Embryonic facial prominence (tissue), 1 donor: ENCODE results near the gene C20orf202.

Experiments used
- DNase-seq: peaks from one replicate; pipeline ENCODE4 v3.0.0-alpha.2; 2016; ENCODE audit errors: extremely low spot score

The C20orf202 gene

DNA sequence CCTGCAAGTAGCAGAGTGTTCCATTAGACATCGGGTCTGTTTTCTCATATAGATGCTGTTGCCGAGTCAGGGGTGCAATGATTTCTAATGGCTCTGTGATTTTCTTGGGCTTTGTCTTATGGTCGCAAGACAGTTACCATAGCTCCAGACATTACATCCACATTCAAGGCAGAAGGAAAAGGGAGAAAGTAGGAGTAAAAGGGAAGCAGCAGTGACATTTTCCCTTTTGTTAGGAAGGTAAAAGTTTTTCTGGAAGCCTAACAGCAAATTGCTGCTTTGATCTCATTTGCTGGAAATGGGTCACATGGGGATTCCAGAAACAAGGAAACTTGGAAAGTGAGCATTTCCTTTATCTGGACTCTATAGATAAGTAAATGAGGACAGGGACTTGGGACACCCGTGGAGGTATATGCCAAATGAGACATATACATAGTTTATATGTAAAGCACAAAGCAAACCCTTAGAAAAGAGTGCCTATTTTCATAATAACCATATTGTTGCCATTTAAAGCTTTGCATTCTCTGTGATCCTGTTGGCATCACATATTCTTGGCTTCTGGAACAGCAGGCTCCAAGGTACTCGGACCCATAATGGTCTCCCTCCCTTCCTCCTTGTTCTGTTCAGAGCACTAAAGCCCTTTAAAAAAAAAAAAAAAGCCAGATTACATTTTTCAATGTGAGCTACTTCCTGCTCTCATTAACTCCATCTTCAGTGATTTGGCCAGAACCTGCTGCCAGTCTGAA lies at the start of gene C20orf202:
C20orf202 (plus strand) TSS at position 693 of the 743 bp plus-strand sequence. CDS start 132 bp downstream, outside the sequence.
- DNase-seq: no peak

DNA sequence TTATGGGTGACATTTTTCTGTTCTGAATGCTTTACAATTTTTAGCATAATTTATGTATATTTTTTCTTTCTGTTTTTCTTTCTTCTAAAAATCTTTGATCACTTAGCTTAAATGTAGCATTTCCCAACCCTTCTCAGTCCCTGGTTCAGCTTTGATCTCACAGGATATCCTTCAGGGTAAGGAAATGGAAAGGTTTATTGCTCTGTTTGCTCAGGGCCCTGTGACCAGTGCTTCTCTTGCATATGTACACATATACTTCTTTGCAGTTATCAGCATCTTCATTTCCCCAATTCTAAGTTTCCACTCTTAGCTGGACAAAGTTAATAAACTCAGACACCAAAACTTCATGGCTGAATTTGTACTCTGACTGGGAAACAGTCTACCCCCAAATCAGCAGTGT lies 49.0 kb upstream of the C20orf202 start:
- no peak for DNase-seq

DNA sequence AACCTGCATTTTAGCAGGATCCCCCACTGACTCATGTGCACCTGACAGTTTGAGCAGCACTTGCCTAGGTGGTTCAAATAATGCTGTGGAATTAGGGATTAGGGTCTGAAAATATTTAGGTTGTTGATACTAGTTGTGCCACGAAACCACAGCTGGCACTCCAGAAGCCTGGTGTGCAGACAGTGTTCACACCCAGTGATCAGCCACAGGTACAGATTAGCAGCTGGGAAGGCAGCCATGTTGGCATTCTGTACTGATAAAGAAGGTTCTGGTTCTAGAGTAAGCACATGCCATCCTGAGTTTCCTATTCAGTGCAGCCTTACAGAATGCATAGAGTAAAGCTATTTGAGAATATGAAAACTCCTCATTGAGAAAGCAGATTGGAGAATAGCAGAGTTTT lies 48.6 kb upstream of the C20orf202 start:
- DNase-seq: no peak

DNA sequence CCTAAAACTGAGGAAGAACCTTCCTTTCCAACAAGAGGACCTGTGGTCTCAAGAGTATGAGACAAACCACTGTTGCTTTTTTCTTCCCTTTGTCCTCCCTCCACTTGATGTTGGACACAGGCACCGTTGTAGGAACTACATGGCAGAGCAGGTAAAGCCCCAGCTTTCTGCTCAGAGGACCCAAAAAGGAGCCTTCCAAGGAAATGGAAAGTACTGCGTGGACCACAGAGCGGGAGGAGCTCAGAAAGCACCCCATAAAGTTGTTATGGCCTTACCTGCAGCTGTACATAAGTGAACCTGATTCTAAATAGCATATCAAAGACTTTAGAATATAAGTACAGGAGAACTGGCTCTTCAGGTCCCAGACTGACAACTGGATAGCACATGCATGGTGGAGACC lies 47.9 kb upstream of the C20orf202 start:
- no peak for DNase-seq

DNA sequence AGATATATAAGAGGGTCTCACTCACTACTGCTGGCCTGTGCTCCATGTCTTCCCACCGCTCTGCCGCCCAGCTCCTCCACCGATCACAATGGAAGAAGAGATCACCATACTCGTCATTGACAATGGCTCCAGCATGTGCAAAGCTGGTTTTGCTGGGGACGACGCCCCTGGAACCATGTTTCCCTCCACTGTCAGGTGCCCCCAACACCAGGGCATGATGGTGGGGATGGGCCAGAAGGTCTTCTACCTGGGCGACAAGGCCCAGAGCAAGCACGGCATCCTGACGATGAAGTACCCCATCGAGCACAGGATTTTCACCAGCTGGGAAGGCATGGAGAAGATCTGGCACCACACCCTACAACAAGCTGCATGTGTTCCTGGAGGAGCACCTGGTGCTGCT lies 42.8 kb upstream of the C20orf202 start:
- no peak for DNase-seq

DNA sequence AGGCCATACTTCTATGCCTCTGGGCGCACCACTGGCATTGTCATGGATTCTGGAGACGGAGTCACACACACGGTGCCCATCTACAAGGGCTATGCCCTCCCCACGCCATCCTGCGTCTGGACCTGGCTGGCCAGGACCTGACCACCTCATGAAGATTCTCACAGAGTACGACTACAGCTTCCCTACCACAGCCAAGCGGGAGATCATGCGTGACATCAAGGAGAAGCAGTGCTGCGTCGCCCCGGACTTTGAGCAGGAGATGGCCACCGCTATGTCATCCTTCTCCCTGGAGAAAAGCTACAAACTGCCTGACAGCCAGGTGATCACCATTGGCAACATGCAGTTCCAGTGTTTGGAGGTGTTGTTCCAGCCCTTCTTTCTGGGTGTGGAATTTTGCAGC lies 42.3 kb upstream of the C20orf202 start:
- DNase-seq: no peak

DNA sequence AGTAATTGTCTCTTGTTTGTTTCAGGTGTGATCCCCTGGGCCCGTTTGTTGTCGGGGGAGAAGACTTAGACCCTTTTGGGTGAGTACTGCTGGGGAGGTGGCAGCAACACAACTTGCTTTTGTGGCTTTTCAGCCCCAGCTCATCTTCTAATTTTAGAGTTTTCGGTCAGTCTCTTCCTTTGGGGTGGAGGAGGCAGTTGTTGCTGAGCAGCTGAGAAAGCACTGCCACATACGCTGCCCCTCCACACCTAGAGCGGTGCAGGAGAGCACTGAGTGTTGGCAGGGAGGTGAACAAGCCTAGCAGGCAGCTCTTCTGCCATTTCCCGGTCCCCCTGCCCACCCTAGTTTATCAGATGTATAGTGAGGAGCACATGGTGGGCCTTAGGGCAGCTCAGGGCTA lies 40.1 kb upstream of the C20orf202 start:
- no peak for DNase-seq

DNA sequence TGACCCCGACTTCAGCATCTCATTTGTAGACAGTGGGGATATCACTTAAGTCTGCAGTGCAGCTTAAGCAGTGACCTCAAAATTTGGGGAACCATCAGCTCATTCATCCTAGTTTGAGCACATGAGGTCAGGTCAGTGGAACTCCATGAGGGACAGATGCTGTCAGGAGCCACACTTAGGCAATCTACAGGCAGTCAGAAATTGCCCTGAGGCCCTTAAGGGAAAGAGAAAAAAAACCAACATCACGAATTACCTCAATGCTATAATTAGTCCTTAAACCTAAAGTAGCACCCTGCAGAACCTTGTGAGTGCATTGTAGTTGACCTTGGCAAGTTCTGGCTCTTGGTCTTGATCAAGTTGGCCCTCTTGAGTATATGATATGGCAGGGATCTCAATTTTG lies 39.6 kb upstream of the C20orf202 start:
- no peak for DNase-seq

DNA sequence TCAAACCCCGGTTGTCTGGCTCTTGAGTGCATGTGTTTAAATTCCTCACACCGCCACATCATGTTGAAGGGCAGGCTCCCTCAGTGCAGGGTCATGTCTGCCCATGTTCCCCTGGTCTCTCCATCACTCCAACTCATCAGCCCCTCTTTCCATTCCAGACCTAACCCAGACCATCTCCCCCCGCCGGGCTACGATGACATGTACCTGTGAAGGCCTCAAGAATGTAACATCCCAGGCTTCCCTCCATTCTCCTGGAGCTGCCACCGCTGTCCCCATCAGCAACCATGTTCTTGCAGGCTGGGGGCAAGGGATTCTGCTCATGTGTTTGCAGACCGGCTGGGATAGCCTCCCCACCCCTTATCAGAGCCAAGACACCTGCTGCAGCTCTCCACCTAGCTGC lies 38.4 kb upstream of the C20orf202 start:
- no peak for DNase-seq

DNA sequence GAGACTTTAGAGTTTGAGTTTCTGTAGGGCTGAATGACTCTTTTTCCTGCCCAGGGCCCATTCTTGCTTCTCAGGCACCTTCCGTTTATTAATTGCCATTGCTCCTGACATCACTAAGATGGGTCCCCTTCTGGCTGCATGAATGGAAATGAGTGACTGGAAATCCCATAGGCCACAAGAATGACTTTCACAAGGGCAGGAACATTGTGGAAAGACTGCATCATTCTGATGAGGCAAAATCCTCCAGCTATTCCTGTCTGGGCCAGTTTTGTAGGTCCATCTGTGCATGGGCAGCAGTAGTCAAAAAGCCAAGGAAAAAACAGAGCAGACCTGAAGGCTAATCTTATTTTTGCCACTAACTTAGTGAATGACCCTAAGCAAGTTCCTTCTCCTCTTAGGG lies 37.7 kb upstream of the C20orf202 start:
- DNase-seq: no peak

DNA sequence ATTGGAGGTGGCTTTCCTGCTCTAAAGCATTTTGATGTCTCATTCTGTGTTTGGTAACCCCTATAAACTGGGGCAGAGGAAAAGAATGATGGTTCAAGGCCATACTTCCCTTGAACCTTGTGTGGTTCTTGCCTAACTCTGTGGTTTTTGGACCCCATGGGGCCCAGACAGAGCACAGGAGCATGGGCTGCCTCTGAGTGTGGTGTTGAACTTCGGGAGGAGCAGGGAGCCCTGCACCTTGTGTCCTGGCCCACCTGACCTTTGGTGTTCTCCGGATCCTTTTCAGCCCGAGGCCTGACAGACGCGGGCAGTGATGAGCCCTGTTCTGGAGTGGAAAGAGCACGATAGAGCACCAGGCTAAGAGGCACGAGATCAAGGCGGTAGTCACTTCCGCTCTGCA lies 37.3 kb upstream of the C20orf202 start:
- DNase-seq: no peak

DNA sequence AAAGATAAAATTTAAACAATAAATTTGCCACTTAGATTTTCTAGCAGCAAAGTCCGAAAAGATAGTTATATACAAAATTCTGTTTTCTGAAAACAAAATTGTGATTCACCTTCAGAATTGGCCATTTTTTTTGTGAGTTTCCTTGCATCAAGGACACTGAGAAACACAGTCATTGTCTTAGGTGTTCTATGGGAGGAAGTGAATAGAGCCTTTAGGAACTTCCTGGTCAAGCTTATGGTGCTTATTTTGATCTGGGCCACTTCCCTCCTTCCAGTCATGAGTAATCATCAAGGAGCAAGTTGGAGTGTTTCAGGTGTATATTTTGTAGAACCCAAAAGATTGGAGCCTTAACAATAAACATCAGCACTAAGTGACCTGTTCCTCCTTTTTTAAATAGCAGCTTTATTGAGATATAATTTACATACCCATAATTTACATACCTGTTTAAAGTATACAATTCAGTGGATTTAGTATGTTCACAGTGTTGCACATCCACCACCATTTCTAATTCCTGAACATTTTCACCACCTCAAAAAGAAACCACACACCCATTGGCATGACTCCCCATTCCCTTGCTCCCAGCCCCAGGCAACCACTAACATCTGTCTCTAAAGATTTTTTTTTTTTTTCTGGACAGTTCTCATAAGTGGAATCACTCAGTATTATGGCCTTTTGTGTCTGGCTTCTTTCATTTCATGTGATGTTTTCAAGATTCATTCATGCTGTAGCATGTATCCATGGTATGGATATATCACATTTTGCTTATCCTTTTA lies 36.1 kb upstream of the C20orf202 start:
- no peak for DNase-seq

DNA sequence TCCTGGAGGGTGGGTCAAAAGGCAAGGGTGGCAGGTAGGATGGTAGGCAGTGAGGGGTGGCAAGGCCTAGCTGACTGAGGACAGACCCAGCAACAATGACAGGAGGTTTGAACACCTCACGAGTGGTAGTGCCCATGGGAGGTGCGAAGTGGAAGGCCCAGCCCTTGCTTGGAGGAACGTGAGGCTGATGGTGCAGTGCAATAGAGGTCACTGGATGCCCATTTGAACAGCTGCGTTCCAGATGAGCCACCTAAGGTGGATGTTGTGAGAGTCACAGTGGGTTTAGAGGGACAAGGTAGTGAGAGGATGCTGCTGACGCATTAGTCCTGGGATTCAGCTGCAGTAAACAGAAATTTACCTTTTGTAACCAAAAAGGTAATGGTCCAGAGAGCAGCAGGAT lies 34.0 kb upstream of the C20orf202 start:
- DNase-seq: no peak

DNA sequence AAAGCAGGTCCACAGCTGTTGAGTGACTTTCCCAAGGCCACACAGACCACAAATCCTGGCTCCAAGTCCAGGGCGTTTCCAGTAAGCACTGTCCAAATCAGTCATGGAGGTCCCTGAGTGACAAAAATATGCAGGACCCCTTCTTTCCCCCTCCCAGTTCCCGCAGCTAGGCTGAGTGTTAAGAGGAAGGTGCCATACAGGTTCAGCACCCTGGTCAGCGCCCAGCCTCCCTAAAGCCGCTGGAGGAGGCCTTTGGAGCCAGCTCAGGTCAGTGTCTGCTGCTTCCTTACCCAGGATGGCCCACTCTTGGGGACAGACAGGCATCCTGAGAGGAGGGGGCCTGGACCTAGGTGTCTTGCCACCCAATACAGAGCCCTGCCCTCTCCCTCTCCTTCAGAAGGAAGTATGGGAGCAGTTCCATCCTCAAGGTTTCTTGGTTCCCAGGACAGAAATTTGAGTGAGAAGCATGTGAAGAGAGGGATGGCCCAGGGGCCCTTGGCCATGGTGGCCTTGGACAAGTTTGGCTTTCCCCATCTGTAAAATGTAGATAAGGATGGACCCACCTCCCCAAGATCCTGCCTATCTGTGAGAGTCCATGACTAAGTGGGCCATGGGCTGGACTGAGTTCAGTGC lies 31.7 kb upstream of the C20orf202 start:
- DNase-seq: no peak

DNA sequence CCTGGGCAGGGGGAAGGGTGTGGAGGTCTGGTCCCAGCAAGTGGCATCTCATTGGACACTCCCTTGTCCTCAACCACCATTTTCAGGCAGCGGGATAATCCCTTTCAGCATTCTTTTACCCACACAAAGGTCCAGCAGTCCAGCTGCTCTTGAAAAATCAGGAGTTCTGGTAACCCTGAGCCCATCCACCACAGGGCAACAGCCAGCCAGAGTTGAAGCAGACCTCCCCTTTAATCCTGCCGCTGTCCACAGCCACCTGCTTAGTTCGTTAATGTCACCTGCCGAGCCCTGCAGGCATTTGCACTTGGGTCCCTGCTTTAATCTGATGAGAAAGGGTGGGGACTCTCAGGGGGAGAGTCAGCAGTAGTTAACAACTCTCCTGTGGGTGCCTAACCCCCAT lies 29.6 kb upstream of the C20orf202 start:
- no peak for DNase-seq

DNA sequence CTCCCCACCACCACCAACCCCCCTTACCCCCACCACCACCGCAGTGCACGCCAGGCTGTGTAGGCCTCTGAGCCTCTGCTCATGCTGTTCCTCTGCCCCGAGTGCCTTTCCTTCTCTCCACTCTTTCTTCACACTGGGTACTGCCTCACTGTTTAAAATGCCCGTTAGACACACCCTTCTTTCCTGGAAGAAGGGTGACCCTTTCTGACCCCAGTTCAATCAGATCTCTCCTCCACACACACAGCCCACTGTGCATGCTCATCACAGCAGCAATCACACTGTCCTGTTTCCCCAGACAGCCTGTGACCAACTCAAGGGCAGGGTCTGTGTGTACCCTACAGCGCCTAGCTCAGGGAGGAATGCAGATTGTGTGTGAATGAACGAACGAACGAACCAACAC lies 28.5 kb upstream of the C20orf202 start:
- DNase-seq: no peak

DNA sequence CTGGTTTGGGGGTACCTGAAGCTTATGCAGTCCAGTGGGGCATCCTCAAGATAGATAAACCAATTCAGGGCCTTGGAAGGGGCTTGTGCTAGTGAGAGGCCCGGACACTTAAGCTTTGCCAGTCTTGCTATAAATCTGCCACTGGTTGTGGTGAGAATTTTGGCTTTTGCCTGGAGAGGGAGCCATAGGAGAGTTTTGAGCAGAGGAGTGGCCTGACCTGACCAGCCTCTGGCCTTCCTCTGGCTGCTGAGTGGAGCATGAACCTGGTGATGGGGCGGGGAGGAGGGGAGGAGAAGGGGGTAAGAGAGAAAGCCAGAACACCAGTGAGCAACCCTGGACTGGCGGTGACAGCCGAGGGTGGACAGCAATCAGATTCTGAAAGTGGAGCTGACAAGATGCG lies 25.6 kb upstream of the C20orf202 start:
- no peak for DNase-seq

DNA sequence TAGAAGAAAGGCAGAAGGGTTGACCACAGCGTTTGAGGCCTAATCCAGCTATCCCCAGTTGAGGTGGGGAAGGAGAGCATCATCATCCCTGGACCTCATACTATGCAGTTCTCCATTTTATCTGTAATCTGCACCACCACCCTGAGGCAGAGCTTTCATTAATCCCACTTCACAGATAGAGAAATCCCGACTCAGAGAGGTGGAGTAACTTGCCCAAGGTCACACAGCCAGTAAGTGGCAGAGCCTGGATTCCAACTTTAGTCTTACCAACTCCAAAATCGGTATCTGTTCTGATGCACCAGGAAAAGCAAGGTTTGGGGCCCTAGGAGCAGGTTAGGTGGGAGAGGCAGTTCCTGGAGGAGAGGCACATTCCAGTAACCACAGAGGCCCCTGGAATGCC lies 25.2 kb upstream of the C20orf202 start:
- no peak for DNase-seq

DNA sequence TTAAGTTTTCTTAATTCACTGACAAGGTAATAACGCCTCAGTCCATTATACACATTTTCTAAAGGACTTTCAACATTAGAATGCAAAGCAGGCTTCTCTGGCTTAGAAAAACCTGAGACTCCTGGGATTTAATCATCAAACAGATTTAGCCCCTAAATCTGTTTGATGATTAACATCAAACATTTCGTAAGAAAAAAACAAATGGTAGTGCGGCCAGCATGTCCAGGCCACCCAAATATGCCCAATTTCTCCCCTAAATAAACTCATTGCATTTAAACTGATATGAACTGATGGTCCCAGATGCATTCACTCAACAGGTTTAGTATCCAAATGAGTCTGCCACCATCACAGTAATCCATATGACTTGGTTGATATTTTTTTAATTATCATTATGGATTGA lies 24.6 kb upstream of the C20orf202 start:
- DNase-seq: no peak

DNA sequence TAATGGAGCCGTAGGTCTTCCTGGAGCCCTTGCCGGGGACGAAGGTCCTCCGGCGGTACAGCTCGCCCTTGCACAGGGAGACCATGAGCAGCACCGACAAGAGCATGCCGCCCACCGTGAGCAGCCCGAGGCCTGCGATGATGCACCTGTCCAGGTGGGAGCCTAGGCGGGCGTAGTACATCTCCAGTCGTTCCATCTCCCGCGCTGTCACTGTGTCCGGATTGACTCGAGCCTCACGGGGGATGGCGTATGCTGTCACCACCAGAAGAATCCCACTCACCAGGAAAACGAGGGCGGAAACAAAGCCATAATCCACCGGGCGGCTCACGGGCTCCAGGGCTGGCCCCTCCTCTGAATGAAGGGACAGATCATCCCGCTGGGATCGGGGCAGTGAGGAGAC lies 22.3 kb upstream of the C20orf202 start:
- no peak for DNase-seq

DNA sequence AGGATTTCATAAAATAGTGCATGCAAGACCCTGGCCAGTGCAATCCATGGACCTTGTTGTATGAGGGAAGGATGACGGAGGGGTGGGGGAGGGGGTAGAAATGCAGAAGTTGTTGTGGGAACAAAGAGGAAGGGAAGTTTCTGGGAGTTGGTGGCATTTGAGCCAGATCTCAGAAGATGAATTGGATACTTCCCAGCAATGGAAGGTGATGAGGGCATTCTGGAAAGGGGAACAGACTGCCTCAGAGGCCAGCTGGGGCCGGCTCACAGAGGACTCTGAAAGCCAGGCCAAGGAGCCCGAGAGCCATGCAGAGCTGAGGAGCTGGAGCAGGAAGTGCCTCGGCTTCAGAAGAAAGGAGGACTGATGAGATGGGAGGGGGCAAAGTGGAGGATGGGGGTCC lies 21.1 kb upstream of the C20orf202 start:
- no peak for DNase-seq

DNA sequence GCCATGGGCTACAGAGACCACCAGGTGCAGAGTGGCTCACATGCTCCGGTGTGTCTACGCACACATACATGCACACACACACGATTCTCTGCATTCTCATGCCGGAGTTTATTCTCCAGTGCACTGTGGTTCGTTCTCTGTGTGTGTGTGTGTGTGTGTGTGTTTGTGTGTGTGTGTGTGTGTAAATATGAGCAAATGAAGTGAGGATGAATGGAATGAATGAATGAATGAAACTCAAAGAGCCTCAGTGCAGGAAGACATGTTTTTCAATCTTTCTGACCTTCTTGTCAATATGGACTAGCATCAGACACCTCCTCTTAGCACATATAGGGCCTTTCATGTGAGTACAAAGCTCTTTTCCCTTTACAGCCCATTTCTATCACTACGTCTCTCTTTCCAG lies 20.1 kb upstream of the C20orf202 start:
- DNase-seq: no peak

DNA sequence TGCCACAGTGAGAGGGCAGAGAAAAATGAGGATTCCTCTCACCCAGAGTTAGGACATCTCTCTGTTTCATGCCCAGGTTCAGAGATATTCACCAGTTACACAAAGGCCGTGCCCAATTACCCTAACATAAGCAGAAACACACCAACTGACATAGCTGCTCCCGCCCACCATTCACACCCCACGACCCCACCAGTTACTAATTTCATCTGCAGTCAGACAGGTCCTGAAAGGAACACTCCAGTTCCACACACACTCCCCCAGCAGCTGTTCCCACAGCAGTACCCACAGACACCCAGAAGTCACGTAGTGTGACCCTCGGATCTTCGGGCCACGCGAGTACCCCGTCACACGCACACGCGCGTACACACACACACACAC lies 19.0 kb upstream of the C20orf202 start:
- no peak for DNase-seq
